NCI-H345 treated with DMSO at 0.1 percent for 48 hours (cell line): Measurements from ENCODE around the gene SGMS2.

ENCODE experiments used
- DNase-seq: peaks from one replicate; lab custom pipeline; 2025; ENCODE audit not compliant: unreplicated experiment; lab: John Stamatoyannopoulos, UW

SGMS2 gene

DNA sequence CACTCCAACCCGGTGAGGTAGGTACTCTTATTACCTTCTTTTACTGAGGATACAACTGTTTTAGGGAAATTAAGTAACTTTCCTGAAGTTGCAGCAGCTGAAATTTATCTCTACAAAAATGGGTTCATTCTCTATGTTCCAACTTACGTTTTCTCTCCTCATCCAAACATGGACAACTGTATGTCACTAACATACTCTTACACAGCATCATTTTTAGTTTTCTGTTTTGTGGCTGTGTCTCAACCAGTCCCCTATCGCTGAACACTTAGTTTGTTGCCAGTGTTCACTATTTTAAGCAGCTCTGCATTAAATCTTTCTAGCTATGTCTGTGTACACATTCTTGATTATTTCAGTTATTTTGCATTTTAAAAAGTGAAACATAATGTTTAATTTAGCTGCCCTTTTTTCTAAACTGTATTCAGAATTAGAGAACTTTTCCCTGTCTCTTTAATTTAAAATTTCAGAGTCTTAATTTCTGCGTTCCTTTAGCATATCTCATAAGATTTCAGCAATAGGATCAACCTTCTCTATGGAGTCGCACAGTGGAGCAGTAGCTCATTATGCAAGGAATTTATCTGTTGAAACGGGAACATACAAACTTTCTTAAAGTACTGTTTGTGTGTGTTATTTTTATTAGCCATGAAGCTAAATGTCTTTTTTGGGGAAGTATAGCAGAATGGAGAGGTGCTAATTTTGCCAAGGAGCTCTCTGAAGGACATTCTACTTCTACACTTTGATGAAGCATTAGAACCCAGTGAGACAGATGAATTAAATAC, 3.8 kb downstream of the SGMS2 start:
- DNase-seq = no peak

DNA sequence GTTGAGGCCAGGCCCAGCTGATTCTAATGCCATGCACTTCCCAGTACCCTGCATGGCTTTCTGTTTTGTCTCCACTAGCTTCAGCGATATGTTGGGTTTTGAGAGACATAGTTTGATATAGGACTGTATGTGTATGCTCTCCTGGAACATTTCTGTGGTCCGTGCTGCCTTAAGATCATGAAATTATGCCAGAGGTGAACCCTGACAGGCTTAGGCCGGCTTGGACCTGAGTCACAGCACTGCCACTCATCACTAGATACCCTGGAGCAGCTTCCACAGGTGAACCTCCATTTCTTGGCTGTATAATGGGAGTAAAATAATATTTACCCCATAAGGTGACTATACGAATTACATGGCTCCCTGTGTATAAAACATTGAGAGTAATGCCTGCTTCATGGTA, 6.4 kb downstream of the SGMS2 start:
- no peak for DNase-seq

DNA sequence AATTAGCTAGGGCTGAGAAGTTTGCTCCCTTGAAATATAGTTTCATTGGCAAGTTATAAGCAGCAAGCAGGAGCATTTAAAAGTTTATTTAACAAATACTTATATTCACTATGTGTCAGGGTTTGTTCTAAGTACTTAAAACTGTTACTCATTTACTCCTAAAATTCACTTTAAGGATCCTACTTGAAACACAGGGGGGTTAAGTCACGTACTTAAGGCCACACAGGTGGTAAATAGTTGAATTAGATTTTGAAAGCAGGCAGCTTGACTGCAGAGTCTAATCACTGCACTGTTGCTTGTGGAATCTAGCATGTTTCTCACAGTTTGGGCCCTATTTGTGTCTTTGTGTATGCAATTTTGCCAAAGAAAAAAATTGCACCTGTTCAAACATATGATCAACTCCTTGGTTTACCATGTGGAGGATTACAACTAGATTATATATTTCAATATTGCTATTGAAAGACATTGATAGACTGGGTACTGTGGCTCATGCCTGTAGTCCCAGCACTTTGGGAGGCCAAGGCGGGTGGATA, 7.6 kb downstream of the SGMS2 start:
- no peak for DNase-seq

GRCh38 chr4:107834241-107834794, 9.6 kb downstream of the SGMS2 start:
- DNase-seq = no peak

DNA sequence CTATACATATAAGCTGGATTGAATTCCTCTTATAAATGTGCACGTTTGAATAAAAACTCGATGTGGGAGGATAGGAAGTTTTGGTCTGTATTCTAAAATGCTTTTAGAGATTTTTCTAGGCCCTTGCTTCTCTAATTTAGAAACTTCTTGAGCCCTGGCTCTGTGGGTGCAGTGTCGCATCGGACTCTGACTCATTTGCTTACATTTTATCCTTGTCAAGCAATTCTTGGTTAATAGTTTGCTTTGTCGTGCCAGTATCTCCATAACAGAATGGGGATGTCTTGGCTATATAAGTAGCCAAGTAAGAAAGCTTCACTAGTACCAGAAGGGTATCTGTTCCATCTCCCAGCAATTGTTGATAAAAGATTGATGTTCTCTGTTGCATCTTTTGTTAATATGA, 10.7 kb downstream of the SGMS2 start:
- DNase-seq = no peak

DNA sequence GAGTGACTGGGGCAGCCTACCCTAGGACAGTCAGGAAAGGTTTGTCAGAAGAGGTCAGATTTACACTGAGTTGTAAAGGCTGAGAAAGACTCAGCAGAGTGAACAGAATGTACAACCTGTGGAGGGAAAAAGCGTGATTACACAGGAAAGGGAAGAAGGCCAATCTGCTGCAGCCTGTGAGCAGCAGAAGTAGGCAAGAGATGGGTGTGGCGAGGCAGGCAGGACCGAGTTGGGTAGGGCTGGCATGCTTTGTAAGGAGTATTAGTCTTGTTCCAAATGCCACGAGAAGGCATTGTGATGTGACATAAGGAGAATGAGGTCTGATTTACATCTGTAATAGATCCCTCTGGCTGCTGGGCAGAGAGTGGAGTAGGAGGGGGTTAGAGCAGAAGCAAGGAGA, 12.6 kb downstream of the SGMS2 start:
- DNase-seq = no peak

DNA sequence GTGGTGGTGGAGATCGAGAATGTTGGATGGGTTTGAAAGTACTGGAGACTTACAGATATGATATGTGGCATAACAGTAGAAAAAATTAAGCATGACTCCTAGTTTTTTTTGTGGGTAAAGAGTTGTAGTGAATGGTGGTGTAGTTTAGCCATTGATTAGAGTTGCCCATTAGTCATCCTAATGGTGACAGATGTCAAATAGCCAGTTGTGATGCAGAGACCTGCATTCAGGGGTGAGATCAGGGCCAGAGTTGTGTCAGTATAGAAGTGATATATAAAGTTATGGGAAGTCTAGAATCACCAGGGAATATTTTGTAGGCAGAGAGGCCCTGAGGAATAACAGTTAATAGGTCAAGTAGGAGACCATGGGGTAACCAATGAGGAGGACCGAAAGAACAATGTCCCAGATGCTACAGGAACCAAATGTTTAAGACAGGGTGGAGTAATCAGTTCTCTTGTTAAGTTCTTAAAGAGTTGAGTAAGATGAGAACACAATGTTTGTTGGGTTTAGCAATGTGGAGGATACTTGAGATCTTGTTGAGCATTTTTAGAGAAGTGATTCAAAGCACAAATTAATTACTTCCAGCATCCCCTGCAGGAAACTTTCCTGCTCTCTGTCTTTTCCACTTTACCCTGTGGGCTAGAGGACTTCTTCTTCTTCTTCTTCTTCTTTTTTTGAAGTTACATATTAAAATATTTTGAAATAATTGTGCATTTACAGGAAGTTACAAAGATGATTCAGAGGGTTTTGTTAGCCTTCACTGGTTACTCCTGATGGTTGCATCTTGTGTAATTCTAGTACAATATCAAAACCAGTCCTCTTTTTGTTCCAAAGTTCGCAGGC, 13.3 kb downstream of the SGMS2 start:
- no peak for DNase-seq

DNA sequence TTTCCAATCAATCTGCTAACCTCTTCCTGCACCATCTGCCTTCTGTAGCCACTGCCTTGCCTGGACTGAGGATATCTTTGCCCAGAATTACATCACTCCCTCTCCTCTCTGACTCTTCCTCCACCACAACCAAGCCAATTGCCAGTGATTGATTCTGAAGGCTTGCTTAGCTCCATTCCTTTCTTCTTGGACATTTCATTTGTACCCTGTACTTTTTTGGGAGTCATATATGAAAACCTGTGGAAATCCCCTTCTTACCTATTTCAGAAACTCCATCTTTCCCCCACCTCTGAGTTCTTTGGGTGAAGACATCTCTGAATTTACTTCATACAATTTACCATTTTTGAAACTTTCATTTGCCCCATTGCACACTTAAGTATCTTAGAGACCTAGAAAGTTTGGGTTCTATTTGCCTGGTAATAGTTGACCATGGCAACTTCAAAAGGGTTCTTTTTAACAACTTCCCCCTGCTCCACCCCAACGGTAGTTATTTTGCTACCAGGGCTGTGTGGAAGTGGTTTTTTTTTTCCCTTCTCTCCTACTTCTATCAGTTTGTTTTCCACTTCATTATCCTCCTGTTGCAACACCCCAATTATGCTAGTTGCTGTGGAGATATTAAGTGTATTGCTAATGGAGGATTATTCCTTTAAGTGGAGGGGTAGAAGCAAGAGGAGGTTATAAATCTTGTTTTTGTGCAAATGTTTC, 14.3 kb downstream of the SGMS2 start:
- DNase-seq = no peak

DNA sequence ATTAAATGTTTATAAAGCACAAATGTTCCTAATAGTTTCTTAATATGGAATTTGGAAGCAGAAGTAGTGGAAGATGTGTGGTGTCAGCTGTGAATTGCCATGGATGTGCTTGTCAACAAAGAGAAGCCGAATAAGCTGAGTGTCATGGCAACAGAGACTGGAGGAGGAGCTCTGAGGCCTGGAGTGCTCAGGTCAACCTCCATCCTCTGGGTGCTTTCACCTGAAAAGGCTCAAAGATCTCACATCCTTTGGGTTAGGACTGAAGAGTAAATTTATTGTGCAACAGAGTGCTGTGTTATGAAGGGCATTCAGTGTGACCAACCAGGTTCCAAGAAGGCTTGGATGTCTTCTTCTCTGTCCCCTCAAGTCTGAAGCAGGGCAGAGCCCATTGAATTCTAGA, 18.7 kb downstream of the SGMS2 start:
- no peak for DNase-seq

DNA sequence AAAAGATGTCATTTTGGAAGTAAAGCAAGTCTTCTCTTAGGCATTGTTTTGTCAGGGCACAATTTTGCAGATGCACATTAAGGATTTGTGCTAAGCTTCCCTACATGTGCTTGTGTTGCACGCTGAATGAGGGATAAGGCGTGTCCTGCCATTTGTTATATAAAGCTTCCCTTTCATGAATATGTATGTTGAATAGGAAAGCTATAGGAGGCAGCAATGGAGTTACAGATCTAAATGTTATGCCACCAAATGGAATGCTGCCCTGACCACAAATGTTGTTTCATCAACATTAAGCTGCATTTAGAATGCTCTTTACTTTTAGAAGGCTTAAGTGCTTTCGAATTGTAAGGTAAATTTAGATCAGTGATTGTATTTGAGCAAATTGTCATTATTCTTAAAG, 20.9 kb downstream of the SGMS2 start:
- no peak for DNase-seq

DNA sequence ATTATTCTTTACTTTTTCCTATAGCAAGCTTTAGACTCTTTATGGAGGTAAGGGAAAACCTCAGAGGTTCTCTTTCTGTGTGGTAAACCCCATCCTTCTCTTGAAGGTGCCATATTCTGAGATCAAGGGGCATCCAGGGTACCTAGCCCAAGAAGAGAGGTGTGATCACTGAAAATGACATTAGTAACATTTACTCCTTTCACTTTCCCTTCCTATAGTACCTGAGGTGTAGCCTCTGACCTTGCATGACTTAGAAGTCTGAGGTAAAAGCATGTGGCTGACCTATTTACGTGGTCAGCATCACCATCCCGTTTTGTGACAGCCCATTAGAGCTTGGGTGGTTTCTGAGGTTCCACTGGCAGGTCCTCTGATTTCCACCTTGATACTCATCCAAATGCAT, 25.7 kb downstream of the SGMS2 start:
- no peak for DNase-seq

- DNase-seq = no peak
These were observed 29.0 kb downstream of the SGMS2 start for GRCh38 chr4:107853444-107854355.

DNA sequence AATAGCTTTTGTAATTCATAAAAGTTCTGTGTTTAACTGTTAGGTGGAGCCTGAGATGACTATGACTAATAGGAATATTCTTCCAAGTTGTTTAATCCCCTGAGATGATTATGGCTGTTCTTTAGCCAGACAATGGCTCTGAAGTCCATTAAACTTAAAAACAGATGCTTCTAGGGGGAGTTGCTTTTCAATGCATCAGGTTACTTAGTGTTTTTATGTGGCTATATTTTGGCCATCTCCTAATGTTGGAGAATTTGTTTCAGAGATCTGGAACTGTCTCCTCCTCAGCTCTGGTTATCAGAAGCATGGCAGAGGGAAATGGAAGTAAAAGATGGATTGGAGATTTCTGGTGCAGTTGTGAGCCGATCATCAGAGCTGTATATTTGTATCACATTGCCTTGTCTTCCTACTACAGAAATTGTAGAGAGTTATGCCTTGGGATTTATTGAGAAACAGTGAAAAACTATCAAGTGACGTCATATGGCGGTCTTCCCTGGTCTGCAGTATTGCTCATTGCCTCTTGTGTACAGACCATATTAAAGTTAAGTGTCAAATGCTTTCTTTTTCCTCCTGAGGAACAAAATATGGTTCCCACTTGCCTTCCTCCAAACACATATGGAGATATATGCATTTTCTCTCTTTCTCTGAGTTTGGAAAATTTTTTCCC, 29.8 kb downstream of the SGMS2 start:
- DNase-seq = no peak

- no peak for DNase-seq
These were observed 31.0 kb downstream of the SGMS2 start for GRCh38 chr4:107855723-107856122.

- DNase-seq = no peak
These were observed 32.2 kb downstream of the SGMS2 start for GRCh38 chr4:107856901-107857300.

DNA sequence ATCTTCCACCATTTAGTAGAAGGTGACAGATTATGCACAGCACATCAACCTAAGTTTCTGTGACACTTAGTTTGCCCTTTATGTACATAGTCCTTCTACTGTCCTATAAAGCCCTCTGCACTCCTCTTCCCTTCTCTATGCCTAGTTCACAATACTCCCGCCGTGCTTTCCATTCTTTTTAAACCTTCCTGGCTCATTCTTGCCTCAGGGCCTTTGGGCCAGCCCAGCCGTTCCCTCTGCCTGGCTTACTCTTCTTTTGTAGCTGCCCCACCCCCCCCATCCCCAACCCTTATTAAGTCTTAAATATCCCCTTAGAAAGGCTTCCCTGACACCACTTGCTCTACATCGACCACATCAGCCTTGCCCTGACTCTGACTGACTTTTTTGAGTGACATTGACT, 33.0 kb downstream of the SGMS2 start:
- no peak for DNase-seq

- DNase-seq = no peak
These were observed 33.5 kb downstream of the SGMS2 start for GRCh38 chr4:107858158-107858742.

DNA sequence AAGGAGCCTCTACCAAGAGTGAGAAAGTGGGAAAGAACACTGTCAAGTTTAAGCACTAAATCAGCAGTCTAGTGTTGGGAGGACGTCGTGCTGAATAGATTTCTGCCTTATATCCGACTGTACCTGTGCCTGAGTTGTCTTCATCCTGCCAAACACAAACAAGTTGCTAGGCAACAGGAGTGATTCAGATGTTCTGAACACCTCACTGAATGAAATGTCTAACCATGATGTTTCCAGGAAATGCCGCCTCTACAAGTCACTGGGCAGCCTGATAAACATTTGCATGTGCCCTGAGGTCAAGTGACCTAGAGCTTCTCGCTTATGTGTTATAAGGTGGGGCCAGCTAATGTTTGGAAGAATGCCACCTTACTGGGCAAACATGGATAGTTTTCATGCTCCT, 37.9 kb downstream of the SGMS2 start:
- DNase-seq = no peak

GRCh38 chr4:107863416-107863815, 38.7 kb downstream of the SGMS2 start:
- DNase-seq = no peak
